Small intestine (tissue), 7 donors: ENCODE results near the gene UBALD1. TPM values are rescaled to one million over a fixed set of nuclear protein-coding genes. Genes with fewer than 3 reads are reported as not detected.
"Not testable (repeated sequence)": the region's sequence is repeated elsewhere in the genome, so short reads cannot be mapped to it uniquely, and the experiment has no call there.

Experiments
- DNase-seq, 2 donors: peaks; one replicate each; pipeline versions ENCODE4 v3.0.0 to v3.0.0-alpha.2; 2013
- FAIRE-seq: peaks from 2 replicates; lab custom pipeline; 2012; peaks lifted over from hg19 to GRCh38; lab: Jason Lieb, UNC
- H3K27ac ChIP-seq, 3 donors: one replicate each; pipeline ENCODE4 v1.5.1; 2013; ENCODE audit warnings: low read length in 2 of 3, mild to moderate bottlenecking in 2 of 3, control low read depth in 1 of 3, inconsistent platforms in 1 of 3, low read depth in 1 of 3, moderate library complexity in 1 of 3
- H3K27me3 ChIP-seq, 3 donors: one replicate each; pipeline ENCODE4 v1.6.1; 2013; ENCODE audit warnings: low read length in 3 of 3, inconsistent platforms in 1 of 3; ENCODE audit not compliant: control insufficient read depth in 3 of 3, insufficient read depth in 3 of 3
- H3K36me3 ChIP-seq, 3 donors: one replicate each; pipeline ENCODE4 v1.6.1; 2013; ENCODE audit warnings: low read length in 3 of 3, inconsistent platforms in 1 of 3, low read depth in 1 of 3, mild to moderate bottlenecking in 1 of 3, moderate library complexity in 1 of 3; ENCODE audit not compliant: control insufficient read depth in 3 of 3, insufficient read depth in 2 of 3
- H3K4me1 ChIP-seq, 3 donors: one replicate each; pipeline ENCODE4 v1.6.1; 2013; ENCODE audit warnings: low read length in 2 of 3, inconsistent platforms in 1 of 3, low read depth in 1 of 3, mild to moderate bottlenecking in 1 of 3, moderate library complexity in 1 of 3; ENCODE audit not compliant: control insufficient read depth in 3 of 3, insufficient read depth in 2 of 3
- H3K4me3 ChIP-seq, 3 donors: one replicate each; pipeline ENCODE4 v1.5.1; 2013; ENCODE audit warnings: low read length in 3 of 3, control low read depth in 1 of 3, inconsistent platforms in 1 of 3, low read depth in 1 of 3, mild to moderate bottlenecking in 1 of 3, moderate library complexity in 1 of 3
- H3K9me3 ChIP-seq, 2 donors: one replicate each; pipeline ENCODE4 v1.6.1; 2013; ENCODE audit warnings: low read depth in 1 of 2, low read length in 1 of 2; ENCODE audit not compliant: control insufficient read depth in 2 of 2, insufficient read depth in 1 of 2
- WGBS, 3 donors: extraction: QIAGEN DNeasy Blood & Tissue Kit; methylation state at CpG; one replicate each; pipeline ENCODE4 v1.1.7; 2013; 5-methylcytosine and 5-hydroxymethylcytosine counted together
- polyA plus RNA-seq, 4 donors: library from polyadenylated mRNA; stranded (reverse) in 3 of 4; unstranded in 1 of 4; fragments of 200-250 nt in 3 of 4; fragments of 120-200 nt in 1 of 4; gene quantifications; one replicate each; pipeline versions ENCODE4 v1.2.1 to v1.2.3, GENCODE V29; 2013
- donor health status: healthy with polysubstance abuse.
- donor health status: control.
- donor health status: control.
- donor health status: Bipolar disorder and iron deficiency.
- donor health status: healthy.

Gene UBALD1
- polyA plus RNA-seq, 4 donors = 21.7 to 29.7 (median 26.6) TPM

GRCh38 chr16:4650443-4651074 lies 35.9 kb upstream of the UBALD1 start:
- not testable (repeated sequence) for H3K4me3 ChIP-seq, FAIRE-seq, H3K27ac ChIP-seq, H3K27me3 ChIP-seq, H3K9me3 ChIP-seq
- H3K4me1 ChIP-seq = peaks cover 0 to 46% (median 5%) of the 10 kb centered on the region in 3 donors
- 73 to 84% (median 76%) methylated on average over 15 of the region's 15 CpGs for WGBS, 3 donors
- H3K36me3 ChIP-seq = peaks cover 0 to 87% (median 15%) of the 10 kb centered on the region in 3 donors
- DNase-seq = peak; percentile 69 to 79

DNA sequence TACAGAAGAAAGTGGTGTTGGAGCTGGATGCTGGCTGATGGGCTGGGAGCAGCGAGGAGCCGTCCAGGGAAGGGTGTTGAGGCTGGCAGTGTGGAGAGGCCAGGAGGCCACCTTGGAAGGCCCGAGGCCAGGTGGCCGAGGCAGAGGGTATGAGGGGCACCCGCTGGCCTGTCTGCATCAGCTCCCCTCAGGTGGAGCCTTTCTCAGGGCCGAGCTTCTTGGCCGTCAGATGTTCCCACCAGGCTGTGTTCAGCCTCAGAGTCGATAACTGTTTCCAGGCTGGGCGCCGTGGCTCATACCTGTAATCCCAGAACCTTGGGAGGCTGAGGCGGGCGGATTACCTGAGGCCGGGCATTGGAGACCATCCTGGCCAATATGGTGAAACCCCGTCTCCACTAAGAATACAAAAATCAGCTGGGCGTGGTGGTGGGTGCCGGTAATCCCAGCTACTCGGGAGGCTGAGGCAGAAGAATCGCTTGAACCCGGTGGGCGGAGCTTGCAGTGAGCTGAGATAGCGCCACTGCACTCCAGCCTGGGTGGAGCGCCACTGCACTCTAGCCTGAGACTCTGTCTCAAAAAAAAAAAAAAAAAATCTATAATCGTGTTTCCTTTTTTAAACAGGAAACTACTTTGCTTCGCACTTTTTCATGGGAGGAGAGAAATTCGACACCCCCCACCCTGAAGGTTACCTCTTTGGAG lies 35.2 kb upstream of the UBALD1 start:
- no peak for FAIRE-seq
- Histone ChIP-seq H3K4me1 (peaks cover 0 to 39% (median 5%) of the 10 kb centered on the region in 3 donors), H3K36me3 (peaks cover 0 to 87% (median 15%) of the 10 kb centered on the region in 3 donors), H3K4me3 (no peak overlapping the region), H3K27me3 (no peaks in the 10 kb centered on the region), H3K27ac (no peak overlapping the region), H3K9me3 (peaks cover 0 to 9% of the 10 kb centered on the region in 2 donors)
- peak in 1 of 2 donors; percentile 29 for DNase-seq
- WGBS, 3 donors = 88 to 91% (median 90%) methylated on average over 25 of the region's 25 CpGs

GRCh38 chr16:4648917-4649316 lies 34.2 kb upstream of the UBALD1 start:
- H3K4me3 ChIP-seq = no peak overlapping the region
- WGBS, 3 donors = 89 to 94% (median 94%) methylated on average over 13 of the region's 13 CpGs
- FAIRE-seq (no peak), DNase-seq (no peak)
- peaks cover 0 to 30% (median 2%) of the 10 kb centered on the region in 3 donors for H3K4me1 ChIP-seq
- H3K27ac ChIP-seq = no peak overlapping the region
- peaks cover 0 to 9% of the 10 kb centered on the region in 2 donors for H3K9me3 ChIP-seq
- peaks cover 0 to 85% (median 15%) of the 10 kb centered on the region in 3 donors for H3K36me3 ChIP-seq
- no peaks in the 10 kb centered on the region for H3K27me3 ChIP-seq

- no peak for FAIRE-seq
- H3K4me3 ChIP-seq = no peak overlapping the region
- peaks cover 0 to 9% of the 10 kb centered on the region in 2 donors for H3K9me3 ChIP-seq
- H3K36me3 ChIP-seq = peaks cover 0 to 81% (median 13%) of the 10 kb centered on the region in 3 donors
- DNase-seq = no peak
- no peak overlapping the region for H3K27ac ChIP-seq
- no peaks in the 10 kb centered on the region for H3K27me3 ChIP-seq
- peaks cover 0 to 18% (median 2%) of the 10 kb centered on the region in 3 donors for H3K4me1 ChIP-seq
- 93 to 97% (median 96%) methylated on average over 8 of the region's 8 CpGs for WGBS, 3 donors
Measured at GRCh38 chr16:4647644-4647980, 32.9 kb upstream of the UBALD1 start.

DNA sequence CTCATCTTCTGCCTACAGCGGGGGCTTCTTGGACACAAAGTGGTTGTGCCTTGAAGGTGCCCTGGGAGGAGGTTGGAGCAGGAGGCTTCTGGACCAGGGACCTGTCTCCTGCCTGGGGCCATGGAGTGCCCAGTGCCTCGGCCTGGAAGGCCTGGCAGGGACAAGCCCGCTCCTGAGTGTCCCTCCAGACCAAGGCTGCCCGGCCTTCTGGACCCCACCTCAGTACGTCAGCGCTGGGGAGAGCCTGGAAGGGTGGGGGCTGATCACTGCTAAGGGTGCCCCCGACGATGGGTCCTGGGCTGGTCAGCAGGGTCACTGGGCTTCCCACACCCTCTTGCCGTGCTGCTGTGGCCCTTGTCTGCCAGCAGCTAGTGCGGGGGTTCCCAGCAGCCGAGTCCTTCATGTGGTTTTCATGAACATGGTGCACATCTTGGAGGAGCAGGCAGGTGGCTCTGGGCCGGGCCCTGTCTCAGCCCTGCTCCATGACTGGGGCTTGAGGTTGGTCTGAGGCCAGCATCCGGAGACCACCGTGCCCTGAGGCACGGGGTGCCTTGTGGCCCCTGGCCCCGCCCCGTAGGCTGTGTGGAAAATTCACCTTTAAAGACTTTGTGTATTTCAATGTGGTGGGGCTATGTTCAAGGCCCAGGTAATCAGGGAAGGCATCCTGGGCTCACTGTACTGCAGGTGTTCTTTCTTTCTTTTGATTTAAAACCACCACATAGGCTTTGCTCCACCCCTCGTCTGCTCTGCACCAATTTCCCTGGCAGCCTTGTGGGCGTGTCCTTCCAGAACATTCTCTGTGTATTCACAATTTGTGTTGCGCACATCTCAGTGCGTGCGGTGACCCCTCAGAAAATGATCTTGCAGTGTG lies 32.3 kb upstream of the UBALD1 start:
- H3K4me1 ChIP-seq = peaks cover 0 to 12% (median 2%) of the 10 kb centered on the region in 3 donors
- peaks cover 0 to 9% of the 10 kb centered on the region in 2 donors for H3K9me3 ChIP-seq
- no peak overlapping the region for H3K27ac ChIP-seq
- no peak for DNase-seq
- H3K27me3 ChIP-seq = no peaks in the 10 kb centered on the region
- 90 to 93% (median 91%) methylated on average over 22 of the region's 22 CpGs for WGBS, 3 donors
- no peak overlapping the region for H3K4me3 ChIP-seq
- H3K36me3 ChIP-seq = peaks cover 0 to 79% (median 10%) of the 10 kb centered on the region in 3 donors
- no peak for FAIRE-seq

DNA sequence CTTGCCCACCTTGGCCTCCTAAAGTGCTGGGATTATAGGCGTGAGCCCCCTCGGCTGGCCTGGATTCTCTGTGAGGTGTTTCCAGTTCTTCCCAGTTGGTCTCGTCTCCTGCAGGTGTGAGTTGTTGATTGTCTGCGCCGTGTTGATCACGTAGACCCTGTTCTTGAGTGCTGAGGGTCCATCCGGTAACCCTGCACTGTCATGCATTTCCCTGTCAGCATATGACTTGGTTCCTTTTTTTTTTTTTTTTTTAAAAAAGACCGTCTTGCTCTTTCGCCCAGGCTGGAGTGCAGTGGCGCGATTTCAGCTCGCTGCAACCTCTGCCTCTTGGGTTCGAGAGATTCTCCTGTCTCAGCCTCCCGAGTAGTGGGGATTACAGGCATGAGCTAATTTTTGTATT lies 27.2 kb upstream of the UBALD1 start:
- FAIRE-seq = no peak
- peaks cover 0 to 2% of the 10 kb centered on the region in 2 donors for H3K9me3 ChIP-seq

GRCh38 chr16:4641306-4641687 lies 26.6 kb upstream of the UBALD1 start:
- Histone ChIP-seq H3K27ac (peak overlapping the region in 1 of 3 donors; percentile 11), H3K4me3 (no peak overlapping the region), H3K27me3 (no peaks in the 10 kb centered on the region), H3K4me1 (peaks cover 0 to 10% (median 0%) of the 10 kb centered on the region in 3 donors), H3K9me3 (no peaks in the 10 kb centered on the region), H3K36me3 (peaks cover 0 to 71% (median 3%) of the 10 kb centered on the region in 3 donors)
- no peak for DNase-seq
- no peak for FAIRE-seq
- WGBS, 3 donors = 69 to 84% (median 71%) methylated on average over 4 to 5 of the region's 5 CpGs

More for the DNA sequence above, 27.2 kb upstream of the UBALD1 start:
- no peak overlapping the region for H3K4me3 ChIP-seq
- peaks cover 0 to 10% (median 0%) of the 10 kb centered on the region in 3 donors for H3K4me1 ChIP-seq
- DNase-seq = no peak
- no peaks in the 10 kb centered on the region for H3K27me3 ChIP-seq
- peaks cover 0 to 73% (median 3%) of the 10 kb centered on the region in 3 donors for H3K36me3 ChIP-seq
- WGBS, 3 donors = 87 to 94% (median 92%) methylated on average over 14 of the region's 14 CpGs
- H3K27ac ChIP-seq = no peak overlapping the region
